ENCODE results near the gene KCNQ1OT1. TPM values are rescaled to one million over a fixed set of nuclear protein-coding genes. Genes with fewer than 3 reads are reported as not detected.
"Not testable (repeated sequence)": the region's sequence is repeated elsewhere in the genome, so short reads cannot be mapped to it uniquely, and the experiment has no call there.

KCNQ1OT1 gene
- total and polyA plus RNA-seq, 9 donors, result 0.43 to 11.5 (median 5.2) TPM

DNA sequence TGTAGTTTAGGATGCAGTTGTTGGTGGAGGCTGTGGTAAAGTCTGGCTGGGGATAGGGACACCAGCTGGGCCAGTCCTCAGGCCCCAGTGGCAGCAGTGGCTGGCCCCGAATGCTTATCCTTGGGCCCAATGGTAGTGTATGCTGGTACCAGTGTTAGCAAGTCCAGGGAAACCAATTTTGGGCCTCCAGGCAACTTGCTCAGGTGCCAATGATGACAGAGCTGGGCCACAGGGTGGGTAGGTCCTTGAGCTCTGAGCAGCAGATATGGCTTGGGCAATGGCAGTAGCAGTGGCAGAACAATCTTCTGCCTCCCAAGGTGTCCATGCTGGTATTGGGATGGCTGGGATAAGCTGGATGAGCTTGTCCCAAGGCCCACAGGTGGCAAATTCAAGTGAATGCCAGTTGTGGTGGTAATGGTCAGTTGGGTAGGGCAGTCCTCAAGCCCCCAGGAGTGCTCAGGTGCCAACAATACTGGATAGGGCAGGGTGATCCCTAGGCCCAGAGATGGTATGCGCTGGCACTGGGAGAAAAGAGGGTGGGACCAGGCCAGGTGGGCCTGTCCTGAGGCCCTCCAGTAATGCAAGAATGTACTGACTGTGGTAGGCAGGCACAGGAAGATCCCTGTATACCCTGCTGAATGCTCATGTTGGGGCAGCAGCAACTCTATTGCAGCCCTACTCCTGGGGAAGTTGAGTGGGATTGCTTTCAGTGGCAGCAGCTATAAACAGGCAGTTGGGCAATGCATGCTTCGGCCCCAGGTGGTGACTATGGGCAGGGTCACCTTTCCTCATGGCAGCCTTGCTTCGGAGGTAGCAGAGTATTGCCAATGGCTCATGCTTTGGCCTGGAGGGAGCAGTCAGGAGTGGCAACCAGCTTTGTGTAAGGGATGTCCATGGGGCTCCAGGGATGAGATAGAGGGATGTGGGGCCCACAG, 54.7 kb downstream of the KCNQ1OT1 start:
- Histone ChIP-seq H3K9me3 (peaks cover 0 to 11% of the 10 kb centered on the region in 2 donors), H3K27me3 (no peaks in the 10 kb centered on the region), H3K27ac (no peak overlapping the region), H3K36me3 (no peaks in the 10 kb centered on the region), H3K4me3 (no peak overlapping the region), H3K4me1 (ENCODE audit: insufficient read depth) (no peaks in the 10 kb centered on the region)
- no peak for TF ChIP-seq CTCF (IDR thresholded peaks at IDR 0.05)
- TF ChIP-seq EP300 (IDR thresholded peaks at IDR 0.05), result no peak
- no peak for TF ChIP-seq POLR2A (IDR thresholded peaks at IDR 0.05)
- DNase-seq, result no peak
- intact Hi-C loops (cut with DNase I), result no loop called here
- 92 to 96% (median 95%) methylated on average over 4 of the region's 4 CpGs for WGBS, 3 donors

GRCh38 chr11:2643746-2644145, 56.0 kb downstream of the KCNQ1OT1 start:
- WGBS, 3 donors, result 87 to 96% (median 88%) methylated on average over 3 of the region's 3 CpGs
- Histone ChIP-seq H3K27me3 (no peaks in the 10 kb centered on the region), H3K27ac (no peak overlapping the region), H3K4me3 (no peak overlapping the region), H3K36me3 (no peaks in the 10 kb centered on the region), H3K4me1 (ENCODE audit: insufficient read depth) (no peaks in the 10 kb centered on the region), H3K9me3 (peaks cover 0 to 11% of the 10 kb centered on the region in 2 donors)
- intact Hi-C loops (cut with DNase I), result no loop called here
- no peak for TF ChIP-seq CTCF (IDR thresholded peaks at IDR 0.05)
- no peak for TF ChIP-seq EP300 (IDR thresholded peaks at IDR 0.05)
- TF ChIP-seq POLR2A (IDR thresholded peaks at IDR 0.05), result no peak
- DNase-seq, result no peak

GRCh38 chr11:2641623-2642022, 58.2 kb downstream of the KCNQ1OT1 start:
- no peak overlapping the region for H3K27ac ChIP-seq
- no peaks in the 10 kb centered on the region for H3K4me1 ChIP-seq (ENCODE audit: insufficient read depth)
- H3K27me3 ChIP-seq, result no peaks in the 10 kb centered on the region
- WGBS, 3 donors, result 81 to 94% (median 82%) methylated on average over 1 of the region's 1 CpG
- no peak for DNase-seq
- no peak overlapping the region for H3K4me3 ChIP-seq
- peaks cover 0 to 11% of the 10 kb centered on the region in 2 donors for H3K9me3 ChIP-seq
- H3K36me3 ChIP-seq, result no peaks in the 10 kb centered on the region
- no peak for TF ChIP-seq CTCF (IDR thresholded peaks at IDR 0.05)
- no peak for TF ChIP-seq POLR2A (IDR thresholded peaks at IDR 0.05)
- no peak for TF ChIP-seq EP300 (IDR thresholded peaks at IDR 0.05)
- intact Hi-C loops (cut with DNase I), result no loop called here

- H3K4me3 ChIP-seq; H3K9me3 ChIP-seq; H3K27ac ChIP-seq; DNase-seq; intact Hi-C loops (cut with DNase I); H3K27me3 ChIP-seq; H3K36me3 ChIP-seq; H3K4me1 ChIP-seq (ENCODE audit: insufficient read depth): not testable (repeated sequence)
- 88 to 98% (median 96%) methylated on average over 13 of the region's 13 CpGs for WGBS, 3 donors
Measured at GRCh38 chr11:2639763-2640162, 60.0 kb downstream of the KCNQ1OT1 start.

- Histone ChIP-seq H3K4me3 (no peak overlapping the region), H3K4me1 (ENCODE audit: insufficient read depth) (no peaks in the 10 kb centered on the region), H3K36me3 (no peaks in the 10 kb centered on the region), H3K9me3 (no peaks in the 10 kb centered on the region), H3K27me3 (no peaks in the 10 kb centered on the region), H3K27ac (no peak overlapping the region)
- intact Hi-C loops (cut with DNase I), result no loop called here
- TF ChIP-seq POLR2A (IDR thresholded peaks at IDR 0.05) (no peak), EP300 (IDR thresholded peaks at IDR 0.05) (no peak)
- no peak for DNase-seq
- WGBS, 3 donors, result 56 to 77% (median 67%) methylated on average over 1 of the region's 1 CpG
Measured at GRCh38 chr11:2631161-2631560, 68.6 kb downstream of the KCNQ1OT1 start.
